HepG2 (cell line): ENCODE measurements around the gene MAP3K19. TPM values are rescaled to one million over a fixed set of nuclear protein-coding genes. Genes with fewer than 3 reads are reported as not detected.

ENCODE experiments used
- AHR ChIP-seq: IDR thresholded peaks from 2 replicates; pipeline ENCODE4 v1.6.1; 2018; ENCODE audit warnings: missing genetic modification reagents, missing compliant biosample characterization
- ATF1 ChIP-seq: IDR thresholded peaks from 2 replicates; pipeline ENCODE4 v1.6.1; 2016; ENCODE audit warnings: mild to moderate bottlenecking, control low read depth
- CEBPG ChIP-seq: IDR thresholded peaks from 2 replicates; pipeline ENCODE4 v1.6.1; 2016
- GTF2F1 ChIP-seq: fragments of 150-350 bp; IDR thresholded peaks from 2 replicates; pipeline ENCODE4 v1.6.1; 2014; ENCODE audit warnings: low read length
- HIVEP1 ChIP-seq: sonication (generic); formaldehyde crosslinking; IDR thresholded peaks from 2 replicates; pipeline ENCODE4 v1.4.0; 2020; ENCODE audit warnings: mild to moderate bottlenecking, missing genetic modification reagents
- MYC ChIP-seq: sonication (generic); formaldehyde crosslinking; IDR thresholded peaks from 2 replicates; pipeline ENCODE4 v1.9.0; 2021; ENCODE audit warnings: missing genetic modification reagents, borderline replicate concordance
- PCBP2 ChIP-seq: fragments of 200-400 bp; formaldehyde crosslinking; optimal IDR thresholded peaks from 2 replicates; pipeline ENCODE3; 2018; ENCODE audit warnings: low read length, low read depth; ENCODE audit not compliant: poor library complexity, severe bottlenecking
- RAD51 ChIP-seq: fragments of 450-650 bp; IDR thresholded peaks from 2 replicates; pipeline ENCODE4 v1.6.1; 2016; ENCODE audit warnings: borderline replicate concordance
- SP2 ChIP-seq: sonication (generic); formaldehyde crosslinking; IDR thresholded peaks from 2 replicates; pipeline ENCODE4 v1.5.1; 2020; ENCODE audit warnings: mild to moderate bottlenecking, missing genetic modification reagents
- ZFP1 ChIP-seq: IDR thresholded peaks from 2 replicates; pipeline ENCODE4 v1.6.1; 2016
- ZFP62 ChIP-seq: sonication (generic); formaldehyde crosslinking; IDR thresholded peaks from 2 replicates; pipeline ENCODE4 v1.4.0; 2020; ENCODE audit warnings: missing genetic modification reagents
- ZNF354B ChIP-seq: sonication (generic); formaldehyde crosslinking; IDR thresholded peaks from 2 replicates; pipeline ENCODE4 v1.8.0; 2022; ENCODE audit warnings: mild to moderate bottlenecking, missing genetic modification reagents
- ZNF484 ChIP-seq: sonication (generic); formaldehyde crosslinking; IDR thresholded peaks from 2 replicates; pipeline ENCODE4 v1.5.1; 2020; ENCODE audit warnings: mild to moderate bottlenecking, low read depth, missing genetic modification reagents, borderline replicate concordance
- ZNF841 ChIP-seq: sonication (generic); formaldehyde crosslinking; IDR thresholded peaks from 2 replicates; pipeline ENCODE4 v1.8.1; 2023; ENCODE audit warnings: missing genetic modification reagents, borderline replicate concordance
- ZNF850 ChIP-seq: sonication (generic); formaldehyde crosslinking; conservative IDR thresholded peaks from 2 replicates; pipeline ENCODE4 v1.9.0; 2021; ENCODE audit warnings: mild to moderate bottlenecking, missing genetic modification reagents
- polyA plus RNA-seq, 8 experiments: library from polyadenylated mRNA; depleted of rRNA in 3 of 8; stranded (reverse) in 7 of 8; unstranded in 1 of 8; fragments of >200 nt; fragmentation: Illumina TruSeq in 4 of 8; extraction: Trizol in 4 of 8; gene quantifications; 2 replicates each; pipeline versions ENCODE4 v1.2.1 to v1.2.3, GENCODE V29; 2011 to 2016; ENCODE audit warnings: low read depth in 4 of 8, missing spikeins in 1 of 8, mixed read lengths in 1 of 8; ENCODE audit not compliant: insufficient read depth in 1 of 8
- total RNA-seq, 5 experiments: library from RNA; depleted of rRNA; stranded (reverse); fragments of >200 nt; fragmentation: Illumina TruSeq; extraction: Trizol; gene quantifications; 2 replicates each; pipeline ENCODE4 v1.2.3, GENCODE V29; 2016; ENCODE audit warnings: low read depth in 1 of 5
- TF ChIP-seq, protein P1 (sequence below): sonication (generic); formaldehyde crosslinking; IDR thresholded peaks from 2 replicates; pipeline ENCODE4 v1.4.0; 2020; ENCODE audit warnings: low read depth, mild to moderate bottlenecking, missing genetic modification reagents
- TF ChIP-seq, protein P2 (sequence below): sonication (generic); formaldehyde crosslinking; IDR thresholded peaks from 2 replicates; pipeline ENCODE4 v1.9.0; 2021; ENCODE audit warnings: missing genetic modification reagents, mild to moderate bottlenecking, borderline replicate concordance
- TF ChIP-seq, protein P3 (sequence below): sonication (generic); formaldehyde crosslinking; IDR thresholded peaks from 2 replicates; pipeline ENCODE4 v1.4.0; 2020; ENCODE audit warnings: missing genetic modification reagents
- TF ChIP-seq, protein P4 (sequence below): sonication (generic); formaldehyde crosslinking; IDR thresholded peaks from 2 replicates; pipeline ENCODE4 v1.4.0; 2020; ENCODE audit warnings: missing genetic modification reagents

MAP3K19 gene
- total and polyA plus RNA-seq, 2 of the 13 experiments (the other 11 are each of a cell fraction or from before 2014, with no cell fraction given), result not detected

DNA sequence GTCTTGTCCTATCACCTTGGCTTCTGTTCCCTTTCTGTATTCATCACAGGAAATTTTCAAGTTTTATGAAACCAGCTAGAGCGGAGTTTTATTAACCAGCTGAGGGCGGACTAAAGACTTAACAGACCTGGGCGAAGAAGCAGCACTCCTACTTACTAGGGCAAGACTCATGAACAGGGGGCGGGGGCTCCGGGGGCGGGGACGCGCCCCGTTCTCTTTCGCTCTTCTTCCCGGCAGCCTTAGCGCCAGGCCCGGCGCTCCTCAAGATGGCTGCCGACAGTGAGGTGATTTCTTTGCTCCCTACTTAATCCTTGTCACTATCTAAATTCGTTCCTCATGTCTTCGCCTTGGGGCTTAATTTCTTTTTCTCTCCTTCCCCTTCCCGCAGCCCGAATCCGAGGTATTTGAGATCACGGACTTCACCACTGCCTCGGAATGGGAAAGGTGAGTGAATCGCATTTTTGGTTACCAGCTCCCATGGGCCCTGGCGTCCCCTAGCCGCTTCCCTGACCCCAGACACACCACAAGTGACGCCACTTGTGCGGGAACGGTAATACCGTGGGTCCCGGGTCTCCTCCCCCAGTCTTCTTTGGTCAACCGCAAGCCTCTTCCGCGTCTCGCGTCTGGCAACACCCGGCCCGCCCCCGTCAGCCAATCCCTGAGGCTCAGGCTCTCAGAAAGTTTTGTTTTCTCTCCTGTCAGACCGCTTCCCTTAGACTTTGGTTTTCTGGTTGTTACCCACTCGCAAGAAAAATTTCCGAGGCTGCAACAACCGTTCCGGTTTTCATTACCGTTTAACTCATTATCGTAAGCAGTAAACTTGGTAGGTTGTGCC lies 5.0 kb upstream of the MAP3K19 start, which contains the start of gene RAB3GAP1 (continued):
- TF ChIP-seq AHR (CRISPR knock-in tag) (no peak; the same call in 1 of the 2 replicates), PCBP2 (no peak), MYC (CRISPR knock-in tag) (peak; percentile 41; the same call in 1 of the 2 replicates), CEBPG (CRISPR knock-in tag) (0 out of 2 replicates have a peak, but pooled peaks have one; percentile 2), HIVEP1 (CRISPR knock-in tag) (no peak), ATF1 (no peak), SP2 (CRISPR knock-in tag) (no peak), ZFP62 (no peak), ZNF850 (CRISPR knock-in tag) (no peak), GTF2F1 (no peak), ZNF841 (CRISPR knock-in tag) (no peak), ZFP1 (no peak), RAD51 (no peak), ZNF354B (CRISPR knock-in tag) (peak; percentile 85; the same call in 1 of the 2 replicates), ZNF484 (CRISPR knock-in tag) (no peak)
- TF ChIP-seq, protein P1, sequence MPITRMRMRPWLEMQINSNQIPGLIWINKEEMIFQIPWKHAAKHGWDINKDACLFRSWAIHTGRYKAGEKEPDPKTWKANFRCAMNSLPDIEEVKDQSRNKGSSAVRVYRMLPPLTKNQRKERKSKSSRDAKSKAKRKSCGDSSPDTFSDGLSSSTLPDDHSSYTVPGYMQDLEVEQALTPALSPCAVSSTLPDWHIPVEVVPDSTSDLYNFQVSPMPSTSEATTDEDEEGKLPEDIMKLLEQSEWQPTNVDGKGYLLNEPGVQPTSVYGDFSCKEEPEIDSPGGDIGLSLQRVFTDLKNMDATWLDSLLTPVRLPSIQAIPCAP (CRISPR knock-in tag), result no peak
- TF ChIP-seq, protein P2, sequence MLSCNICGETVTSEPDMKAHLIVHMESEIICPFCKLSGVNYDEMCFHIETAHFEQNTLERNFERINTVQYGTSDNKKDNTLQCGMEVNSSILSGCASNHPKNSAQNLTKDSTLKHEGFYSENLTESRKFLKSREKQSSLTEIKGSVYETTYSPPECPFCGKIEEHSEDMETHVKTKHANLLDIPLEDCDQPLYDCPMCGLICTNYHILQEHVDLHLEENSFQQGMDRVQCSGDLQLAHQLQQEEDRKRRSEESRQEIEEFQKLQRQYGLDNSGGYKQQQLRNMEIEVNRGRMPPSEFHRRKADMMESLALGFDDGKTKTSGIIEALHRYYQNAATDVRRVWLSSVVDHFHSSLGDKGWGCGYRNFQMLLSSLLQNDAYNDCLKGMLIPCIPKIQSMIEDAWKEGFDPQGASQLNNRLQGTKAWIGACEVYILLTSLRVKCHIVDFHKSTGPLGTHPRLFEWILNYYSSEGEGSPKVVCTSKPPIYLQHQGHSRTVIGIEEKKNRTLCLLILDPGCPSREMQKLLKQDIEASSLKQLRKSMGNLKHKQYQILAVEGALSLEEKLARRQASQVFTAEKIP, result no peak
- TF ChIP-seq, protein P3, sequence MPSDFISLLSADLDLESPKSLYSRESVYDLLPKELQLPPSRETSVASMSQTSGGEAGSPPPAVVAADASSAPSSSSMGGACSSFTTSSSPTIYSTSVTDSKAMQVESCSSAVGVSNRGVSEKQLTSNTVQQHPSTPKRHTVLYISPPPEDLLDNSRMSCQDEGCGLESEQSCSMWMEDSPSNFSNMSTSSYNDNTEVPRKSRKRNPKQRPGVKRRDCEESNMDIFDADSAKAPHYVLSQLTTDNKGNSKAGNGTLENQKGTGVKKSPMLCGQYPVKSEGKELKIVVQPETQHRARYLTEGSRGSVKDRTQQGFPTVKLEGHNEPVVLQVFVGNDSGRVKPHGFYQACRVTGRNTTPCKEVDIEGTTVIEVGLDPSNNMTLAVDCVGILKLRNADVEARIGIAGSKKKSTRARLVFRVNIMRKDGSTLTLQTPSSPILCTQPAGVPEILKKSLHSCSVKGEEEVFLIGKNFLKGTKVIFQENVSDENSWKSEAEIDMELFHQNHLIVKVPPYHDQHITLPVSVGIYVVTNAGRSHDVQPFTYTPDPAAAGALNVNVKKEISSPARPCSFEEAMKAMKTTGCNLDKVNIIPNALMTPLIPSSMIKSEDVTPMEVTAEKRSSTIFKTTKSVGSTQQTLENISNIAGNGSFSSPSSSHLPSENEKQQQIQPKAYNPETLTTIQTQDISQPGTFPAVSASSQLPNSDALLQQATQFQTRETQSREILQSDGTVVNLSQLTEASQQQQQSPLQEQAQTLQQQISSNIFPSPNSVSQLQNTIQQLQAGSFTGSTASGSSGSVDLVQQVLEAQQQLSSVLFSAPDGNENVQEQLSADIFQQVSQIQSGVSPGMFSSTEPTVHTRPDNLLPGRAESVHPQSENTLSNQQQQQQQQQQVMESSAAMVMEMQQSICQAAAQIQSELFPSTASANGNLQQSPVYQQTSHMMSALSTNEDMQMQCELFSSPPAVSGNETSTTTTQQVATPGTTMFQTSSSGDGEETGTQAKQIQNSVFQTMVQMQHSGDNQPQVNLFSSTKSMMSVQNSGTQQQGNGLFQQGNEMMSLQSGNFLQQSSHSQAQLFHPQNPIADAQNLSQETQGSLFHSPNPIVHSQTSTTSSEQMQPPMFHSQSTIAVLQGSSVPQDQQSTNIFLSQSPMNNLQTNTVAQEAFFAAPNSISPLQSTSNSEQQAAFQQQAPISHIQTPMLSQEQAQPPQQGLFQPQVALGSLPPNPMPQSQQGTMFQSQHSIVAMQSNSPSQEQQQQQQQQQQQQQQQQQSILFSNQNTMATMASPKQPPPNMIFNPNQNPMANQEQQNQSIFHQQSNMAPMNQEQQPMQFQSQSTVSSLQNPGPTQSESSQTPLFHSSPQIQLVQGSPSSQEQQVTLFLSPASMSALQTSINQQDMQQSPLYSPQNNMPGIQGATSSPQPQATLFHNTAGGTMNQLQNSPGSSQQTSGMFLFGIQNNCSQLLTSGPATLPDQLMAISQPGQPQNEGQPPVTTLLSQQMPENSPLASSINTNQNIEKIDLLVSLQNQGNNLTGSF (CRISPR knock-in tag), result no peak
- TF ChIP-seq, protein P4, sequence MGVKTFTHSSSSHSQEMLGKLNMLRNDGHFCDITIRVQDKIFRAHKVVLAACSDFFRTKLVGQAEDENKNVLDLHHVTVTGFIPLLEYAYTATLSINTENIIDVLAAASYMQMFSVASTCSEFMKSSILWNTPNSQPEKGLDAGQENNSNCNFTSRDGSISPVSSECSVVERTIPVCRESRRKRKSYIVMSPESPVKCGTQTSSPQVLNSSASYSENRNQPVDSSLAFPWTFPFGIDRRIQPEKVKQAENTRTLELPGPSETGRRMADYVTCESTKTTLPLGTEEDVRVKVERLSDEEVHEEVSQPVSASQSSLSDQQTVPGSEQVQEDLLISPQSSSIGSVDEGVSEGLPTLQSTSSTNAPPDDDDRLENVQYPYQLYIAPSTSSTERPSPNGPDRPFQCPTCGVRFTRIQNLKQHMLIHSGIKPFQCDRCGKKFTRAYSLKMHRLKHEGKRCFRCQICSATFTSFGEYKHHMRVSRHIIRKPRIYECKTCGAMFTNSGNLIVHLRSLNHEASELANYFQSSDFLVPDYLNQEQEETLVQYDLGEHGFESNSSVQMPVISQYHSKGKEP, result no peak
